Measurements from ENCODE around the gene PDXP. TPM values are rescaled to one million over a fixed set of nuclear protein-coding genes. Genes with fewer than 3 reads are reported as not detected.

The PDXP gene
- total and polyA plus RNA-seq, 2 donors (not counting 3 experiments of a cell fraction or from before 2014, with no cell fraction given) = 18.0 to 20.0 TPM

DNA sequence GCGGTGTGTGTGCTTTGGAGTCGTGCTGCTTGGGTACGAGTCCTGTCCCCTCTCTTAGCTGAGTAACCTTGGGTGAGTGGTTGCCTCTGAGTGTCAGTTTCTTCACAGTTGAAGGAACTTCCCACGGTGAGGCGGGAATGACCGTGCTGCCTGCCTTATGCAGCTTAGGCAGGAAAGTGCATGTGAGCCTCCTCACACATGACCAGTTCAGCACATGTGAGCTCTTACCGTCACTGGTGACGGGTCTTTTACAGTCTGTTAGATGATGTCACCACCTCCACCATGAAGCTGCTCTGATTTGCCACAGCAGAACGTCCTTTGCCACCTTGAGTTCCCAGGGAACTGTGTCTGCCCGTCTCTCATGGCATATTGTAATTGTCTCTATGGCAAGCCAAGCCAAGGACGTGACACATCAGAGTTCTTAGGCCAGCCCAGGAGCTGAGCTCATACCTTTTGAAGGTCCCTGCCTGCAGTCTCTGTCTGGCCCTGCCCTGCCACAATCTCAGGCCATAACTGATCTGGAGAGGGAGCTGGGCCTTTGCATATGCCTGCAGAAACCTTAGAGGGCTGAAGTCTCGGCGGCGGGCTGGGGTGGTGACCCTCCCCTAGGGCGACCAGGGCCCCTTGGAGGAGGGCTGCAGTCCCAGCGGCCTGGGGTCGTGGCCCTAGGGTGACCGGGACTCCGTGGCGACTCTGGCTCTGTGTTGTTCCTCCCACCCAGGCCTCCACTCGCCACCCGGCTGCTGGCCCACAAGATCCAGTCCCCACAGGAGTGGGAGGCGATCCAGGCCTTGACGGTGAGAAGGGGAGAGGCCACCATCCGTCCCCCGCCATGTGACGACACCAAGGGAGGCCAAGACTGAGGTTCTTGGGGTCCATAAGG lies 42.1 kb upstream of the PDXP start:
- Histone ChIP-seq H3K79me2 (ENCODE audit: control insufficient read depth, insufficient read depth, low read length) (peaks cover 3% of the 10 kb centered on the region), H4K20me1 (replicated peaks; ENCODE audit: control insufficient read depth, extremely low read depth, insufficient read depth, low read length) (no peaks in the 10 kb centered on the region), H3K27ac (ENCODE audit: insufficient read depth, low read depth, low read length) (no peak overlapping the region), H3K9me1 (replicated peaks; ENCODE audit: control insufficient read depth, extremely low read depth, insufficient read depth, low read length) (no peaks in the 10 kb centered on the region), H3K9me3 (replicated peaks; ENCODE audit: control insufficient read depth, insufficient read depth, low read length) (no peaks in the 10 kb centered on the region), H3K4me1 (ENCODE audit: control insufficient read depth, extremely low read depth, insufficient read depth, low read length) (no peaks in the 10 kb centered on the region), H3K4me2 (ENCODE audit: insufficient read depth, low read length) (no peak overlapping the region), H3K36me3 (ENCODE audit: control insufficient read depth in 2 of 2, extremely low read depth in 1 of 2, insufficient read depth in 2 of 2, low read length in 2 of 2) (peaks cover 8 to 26% of the 10 kb centered on the region in 2 experiments), H3K9ac (replicated peaks; ENCODE audit: extremely low read depth, insufficient read depth, low read length) (no peak overlapping the region), H3K27me3 (ENCODE audit: control insufficient read depth in 2 of 2, insufficient read depth in 2 of 2, low read length in 2 of 2) (no peaks in the 10 kb centered on the region), H2AFZ (ENCODE audit: low read depth, low read length) (no peak overlapping the region), H3K4me3 (replicated peaks in 1 of 3; ENCODE audit: insufficient read depth in 1 of 3, low read depth in 1 of 3, low read length in 3 of 3) (no peak overlapping the region)
- intact Hi-C loops (cut with micrococcal nuclease) (no loop called here), dilution Hi-C loops (cut with MboI; ENCODE audit: extremely low pct_ligation_motif_present, low sequenced_read_pairs) (no loop called here)
- POLR2A ChIA-PET = no interaction called here
- TF ChIP-seq, protein P1, sequence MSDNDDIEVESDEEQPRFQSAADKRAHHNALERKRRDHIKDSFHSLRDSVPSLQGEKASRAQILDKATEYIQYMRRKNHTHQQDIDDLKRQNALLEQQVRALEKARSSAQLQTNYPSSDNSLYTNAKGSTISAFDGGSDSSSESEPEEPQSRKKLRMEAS (IDR thresholded peaks at IDR 0.05; ENCODE audit: insufficient read depth, insufficient read length) = no peak
- no peak for TF ChIP-seq MYC (IDR thresholded peaks at IDR 0.05; ENCODE audit: low read depth, low read length)
- no peak for TF ChIP-seq FOS (IDR thresholded peaks at IDR 0.05; ENCODE audit: borderline replicate concordance, insufficient read depth, low read length)
- no peak for TF ChIP-seq POLR2A (IDR thresholded peaks at IDR 0.05; ENCODE audit: low read depth, low read length)
- no peak for TF ChIP-seq EZH2 (IDR thresholded peaks at IDR 0.05; ENCODE audit: borderline replicate concordance, low read depth, low read length, severe bottlenecking)
- TF ChIP-seq GATA2 (IDR thresholded peaks at IDR 0.05; ENCODE audit: insufficient read depth, insufficient read length, low read depth, low read length) = no peak
- no peak for TF ChIP-seq POLR2AphosphoS5 (IDR thresholded peaks at IDR 0.05; ENCODE audit: insufficient read depth, low read depth, low read length)
- TF ChIP-seq JUN (IDR thresholded peaks at IDR 0.05; ENCODE audit: borderline replicate concordance, insufficient read depth, insufficient read length, low read depth) = no peak
- TF ChIP-seq, protein P2, sequence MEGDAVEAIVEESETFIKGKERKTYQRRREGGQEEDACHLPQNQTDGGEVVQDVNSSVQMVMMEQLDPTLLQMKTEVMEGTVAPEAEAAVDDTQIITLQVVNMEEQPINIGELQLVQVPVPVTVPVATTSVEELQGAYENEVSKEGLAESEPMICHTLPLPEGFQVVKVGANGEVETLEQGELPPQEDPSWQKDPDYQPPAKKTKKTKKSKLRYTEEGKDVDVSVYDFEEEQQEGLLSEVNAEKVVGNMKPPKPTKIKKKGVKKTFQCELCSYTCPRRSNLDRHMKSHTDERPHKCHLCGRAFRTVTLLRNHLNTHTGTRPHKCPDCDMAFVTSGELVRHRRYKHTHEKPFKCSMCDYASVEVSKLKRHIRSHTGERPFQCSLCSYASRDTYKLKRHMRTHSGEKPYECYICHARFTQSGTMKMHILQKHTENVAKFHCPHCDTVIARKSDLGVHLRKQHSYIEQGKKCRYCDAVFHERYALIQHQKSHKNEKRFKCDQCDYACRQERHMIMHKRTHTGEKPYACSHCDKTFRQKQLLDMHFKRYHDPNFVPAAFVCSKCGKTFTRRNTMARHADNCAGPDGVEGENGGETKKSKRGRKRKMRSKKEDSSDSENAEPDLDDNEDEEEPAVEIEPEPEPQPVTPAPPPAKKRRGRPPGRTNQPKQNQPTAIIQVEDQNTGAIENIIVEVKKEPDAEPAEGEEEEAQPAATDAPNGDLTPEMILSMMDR (IDR thresholded peaks at IDR 0.05; ENCODE audit: extremely low read depth in 1 of 2, insufficient read depth in 1 of 2, low read depth in 1 of 2, low read length in 2 of 2) = no peak
- no peak for DNase-seq (ENCODE audit: low read depth, low spot score)
- FAIRE-seq = no peak
- CTCF ChIA-PET = interaction anchor here (1.5 to 3.4 kb wide), 3 partner anchors 7 to 65 kb away, joined by 3 to 13 read pairs (median 6); partner anchors contain the start of gene GGA1
- no TSS peak for BruUV-seq (replicated peaks)

Measured in endothelial cell of umbilical vein (primary cell).